Measurements from ENCODE around the gene SH3RF1.

Gene SH3RF1

GRCh38 chr4:169266661-169267060, 4.1 kb downstream of the SH3RF1 start:
- H3K4me3 ChIP-seq (ENCODE audit: control insufficient read depth, low read depth, low read length): no peak overlapping the region
- TF ChIP-seq, protein P1, sequence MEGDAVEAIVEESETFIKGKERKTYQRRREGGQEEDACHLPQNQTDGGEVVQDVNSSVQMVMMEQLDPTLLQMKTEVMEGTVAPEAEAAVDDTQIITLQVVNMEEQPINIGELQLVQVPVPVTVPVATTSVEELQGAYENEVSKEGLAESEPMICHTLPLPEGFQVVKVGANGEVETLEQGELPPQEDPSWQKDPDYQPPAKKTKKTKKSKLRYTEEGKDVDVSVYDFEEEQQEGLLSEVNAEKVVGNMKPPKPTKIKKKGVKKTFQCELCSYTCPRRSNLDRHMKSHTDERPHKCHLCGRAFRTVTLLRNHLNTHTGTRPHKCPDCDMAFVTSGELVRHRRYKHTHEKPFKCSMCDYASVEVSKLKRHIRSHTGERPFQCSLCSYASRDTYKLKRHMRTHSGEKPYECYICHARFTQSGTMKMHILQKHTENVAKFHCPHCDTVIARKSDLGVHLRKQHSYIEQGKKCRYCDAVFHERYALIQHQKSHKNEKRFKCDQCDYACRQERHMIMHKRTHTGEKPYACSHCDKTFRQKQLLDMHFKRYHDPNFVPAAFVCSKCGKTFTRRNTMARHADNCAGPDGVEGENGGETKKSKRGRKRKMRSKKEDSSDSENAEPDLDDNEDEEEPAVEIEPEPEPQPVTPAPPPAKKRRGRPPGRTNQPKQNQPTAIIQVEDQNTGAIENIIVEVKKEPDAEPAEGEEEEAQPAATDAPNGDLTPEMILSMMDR (conservative IDR thresholded peaks at IDR 0.05; ENCODE audit: control insufficient read depth, insufficient read depth, low read depth, low read length): no peak

DNA sequence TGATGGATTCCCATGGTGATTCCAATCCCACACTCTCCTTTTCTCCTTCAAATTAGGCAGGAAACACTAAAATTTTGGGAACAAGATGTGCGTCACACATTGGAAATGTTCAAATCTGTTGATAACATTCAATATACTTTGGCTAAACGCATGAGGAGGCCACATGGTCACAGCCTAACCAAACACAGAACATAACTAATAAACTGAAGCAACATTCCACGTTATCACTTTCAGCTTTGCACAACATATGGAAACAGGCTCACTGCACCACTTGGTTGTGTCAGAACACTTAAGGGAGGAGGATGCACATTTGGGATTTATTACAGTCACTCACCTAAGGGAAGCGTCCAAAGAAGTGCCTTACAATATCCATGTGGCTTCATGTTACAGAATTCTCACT, 4.7 kb downstream of the SH3RF1 start:
- DNase-seq (ENCODE audit: low read depth): no peak
- TF ChIP-seq, protein P1 (conservative IDR thresholded peaks at IDR 0.05; ENCODE audit: control insufficient read depth, insufficient read depth, low read depth, low read length): no peak
- H3K4me3 ChIP-seq (ENCODE audit: control insufficient read depth, low read depth, low read length): no peak overlapping the region

More at GRCh38 chr4:169266661-169267060, 4.1 kb downstream of the SH3RF1 start:
- no peak for DNase-seq (ENCODE audit: low read depth)

- TF ChIP-seq, protein P1 (conservative IDR thresholded peaks at IDR 0.05; ENCODE audit: control insufficient read depth, insufficient read depth, low read depth, low read length): no peak
- no peak for DNase-seq (ENCODE audit: low read depth)
- H3K4me3 ChIP-seq (ENCODE audit: control insufficient read depth, low read depth, low read length): no peak overlapping the region
Observed at GRCh38 chr4:169263791-169264392, 6.9 kb downstream of the SH3RF1 start.

DNA sequence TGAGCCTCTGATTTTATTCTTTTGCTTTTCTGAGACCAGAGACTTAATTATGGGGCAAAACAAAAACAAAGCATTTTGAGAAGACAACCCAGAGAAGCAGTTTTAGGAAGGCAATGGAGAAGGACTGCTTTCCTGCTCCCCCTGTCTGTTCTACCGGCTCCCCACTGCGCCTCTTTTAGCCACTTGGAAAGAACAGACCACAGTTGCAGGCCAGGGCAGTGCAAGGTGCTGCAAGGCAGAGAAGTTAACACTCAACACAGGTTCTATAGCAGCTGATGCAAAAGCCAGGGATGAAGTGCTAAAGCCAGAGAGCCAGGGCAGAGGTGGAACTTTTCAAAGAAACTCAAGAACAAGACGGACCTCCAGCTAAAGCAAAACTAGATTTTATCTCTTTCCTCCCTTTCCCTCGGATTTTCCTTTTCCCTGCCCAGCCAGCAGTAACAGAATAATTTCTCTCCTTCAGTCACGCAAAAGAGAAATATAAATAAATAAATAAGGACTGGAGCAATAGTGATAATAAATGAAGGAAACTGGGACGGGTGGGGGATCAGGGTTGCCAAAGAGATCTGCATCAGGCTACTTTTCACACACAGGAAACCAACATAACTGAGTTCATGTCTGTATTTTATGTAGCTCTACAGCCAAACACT, 10.4 kb downstream of the SH3RF1 start:
- no peak overlapping the region for H3K4me3 ChIP-seq (ENCODE audit: control insufficient read depth, low read depth, low read length)
- TF ChIP-seq, protein P1 (conservative IDR thresholded peaks at IDR 0.05; ENCODE audit: control insufficient read depth, insufficient read depth, low read depth, low read length): no peak
- no peak for DNase-seq (ENCODE audit: low read depth)

GRCh38 chr4:169259271-169259670, 11.5 kb downstream of the SH3RF1 start:
- DNase-seq (ENCODE audit: low read depth): no peak
- no peak overlapping the region for H3K4me3 ChIP-seq (ENCODE audit: control insufficient read depth, low read depth, low read length)
- TF ChIP-seq, protein P1 (conservative IDR thresholded peaks at IDR 0.05; ENCODE audit: control insufficient read depth, insufficient read depth, low read depth, low read length): no peak

- TF ChIP-seq, protein P1 (conservative IDR thresholded peaks at IDR 0.05; ENCODE audit: control insufficient read depth, insufficient read depth, low read depth, low read length): no peak
- no peak for DNase-seq (ENCODE audit: low read depth)
Observed at GRCh38 chr4:169258141-169258540, 12.6 kb downstream of the SH3RF1 start.

More at GRCh38 chr4:169258141-169258540, 12.6 kb downstream of the SH3RF1 start:
- no peak overlapping the region for H3K4me3 ChIP-seq (ENCODE audit: control insufficient read depth, low read depth, low read length)

Data from fibroblast of mammary gland (primary cell).